ENCODE data around the gene MEX3D.

DNA sequence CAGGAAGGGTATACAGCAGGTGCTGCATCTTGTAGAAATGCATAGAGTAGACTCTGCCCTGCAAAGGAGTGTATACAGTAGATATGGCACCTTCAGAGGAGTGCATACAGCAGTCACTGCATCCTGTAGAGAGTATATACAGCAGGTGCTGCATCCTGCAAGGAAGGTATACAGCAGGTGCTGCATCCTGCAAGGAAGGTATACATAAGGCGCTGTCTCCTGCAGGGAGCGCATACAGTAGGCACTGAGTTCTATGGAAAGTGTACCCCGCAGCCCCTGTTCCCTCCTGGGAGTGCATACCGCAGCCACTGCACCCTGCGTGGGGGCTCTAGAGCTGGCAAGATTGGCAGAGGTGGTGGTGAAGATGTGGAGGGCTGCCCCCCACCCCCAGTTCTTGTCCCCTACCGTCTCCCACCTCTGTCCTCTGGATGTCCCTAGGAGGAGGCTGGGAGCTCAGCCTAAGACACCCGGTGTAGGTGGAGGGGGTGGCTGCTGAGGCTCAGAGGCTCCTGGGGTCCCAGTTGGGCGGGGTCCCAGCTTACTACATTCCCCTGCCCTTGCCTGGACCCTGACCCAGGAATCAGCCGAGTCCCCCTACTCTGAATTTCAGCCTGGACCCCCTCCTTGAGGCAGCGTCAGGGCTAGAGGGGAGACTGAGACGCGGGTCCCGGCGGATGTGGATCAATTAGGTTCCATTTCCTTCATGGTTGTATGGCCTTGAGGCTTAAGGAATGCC lies 53.0 kb downstream of the MEX3D start:
- TF ChIP-seq, protein P1, sequence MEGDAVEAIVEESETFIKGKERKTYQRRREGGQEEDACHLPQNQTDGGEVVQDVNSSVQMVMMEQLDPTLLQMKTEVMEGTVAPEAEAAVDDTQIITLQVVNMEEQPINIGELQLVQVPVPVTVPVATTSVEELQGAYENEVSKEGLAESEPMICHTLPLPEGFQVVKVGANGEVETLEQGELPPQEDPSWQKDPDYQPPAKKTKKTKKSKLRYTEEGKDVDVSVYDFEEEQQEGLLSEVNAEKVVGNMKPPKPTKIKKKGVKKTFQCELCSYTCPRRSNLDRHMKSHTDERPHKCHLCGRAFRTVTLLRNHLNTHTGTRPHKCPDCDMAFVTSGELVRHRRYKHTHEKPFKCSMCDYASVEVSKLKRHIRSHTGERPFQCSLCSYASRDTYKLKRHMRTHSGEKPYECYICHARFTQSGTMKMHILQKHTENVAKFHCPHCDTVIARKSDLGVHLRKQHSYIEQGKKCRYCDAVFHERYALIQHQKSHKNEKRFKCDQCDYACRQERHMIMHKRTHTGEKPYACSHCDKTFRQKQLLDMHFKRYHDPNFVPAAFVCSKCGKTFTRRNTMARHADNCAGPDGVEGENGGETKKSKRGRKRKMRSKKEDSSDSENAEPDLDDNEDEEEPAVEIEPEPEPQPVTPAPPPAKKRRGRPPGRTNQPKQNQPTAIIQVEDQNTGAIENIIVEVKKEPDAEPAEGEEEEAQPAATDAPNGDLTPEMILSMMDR (IDR thresholded peaks at IDR 0.05; ENCODE audit: insufficient read depth, low read depth, low read length): no peak
- no peak for TF ChIP-seq EZH2 (IDR thresholded peaks at IDR 0.05; ENCODE audit: insufficient read depth, low read length)
